Posterior cingulate gyrus (tissue), 11 donors: ENCODE measurements around the gene WDR43.
"Not testable (repeated sequence)": the region's sequence is repeated elsewhere in the genome, so short reads cannot be mapped to it uniquely, and the experiment has no call there.

Source experiments
- DNase-seq, 10 donors: peaks; one replicate each; pipeline versions ENCODE4 v3.0.0 to v3.0.0-alpha.2; 2020 to 2021; ENCODE audit warnings: mixed read lengths in 3 of 10
- intact Hi-C: fragments of 100-400 bp; cut with DNase I; formaldehyde crosslinking; loops from one replicate; pipeline ENCODE4 v1.15.1; 2023

The WDR43 gene

GRCh38 chr2:28956415-28956826 is 62.0 kb downstream of the WDR43 start:
- intact Hi-C loops, result loop anchor here (5.0 kb wide), 2 partner anchors 886 to 1116 kb away; no protein-coding TSS in a partner anchor
- peak in 7 of 10 donors; percentile 29 to 88 (median 48) for DNase-seq

GRCh38 chr2:28956890-28957289 is 62.4 kb downstream of the WDR43 start:
- intact Hi-C loops, result loop anchor here (5.0 kb wide), 2 partner anchors 885 to 1115 kb away; no protein-coding TSS in a partner anchor
- DNase-seq, result peak in 2 of 10 donors; percentile 35 to 52

- intact Hi-C loops, result loop anchor here (1.0 to 5.0 kb wide), 3 partner anchors 239 to 1114 kb away; no protein-coding TSS in a partner anchor
- DNase-seq, result peak; percentile 41 to 96 (median 72)
Measured at GRCh38 chr2:28958689-28959088, 64.2 kb downstream of the WDR43 start.

GRCh38 chr2:28960401-28960800 is 65.9 kb downstream of the WDR43 start:
- intact Hi-C loops, result no loop called here
- DNase-seq, result no peak

GRCh38 chr2:28962505-28962904 is 68.0 kb downstream of the WDR43 start:
- DNase-seq, result no peak
- intact Hi-C loops, result no loop called here

- intact Hi-C loops, result no loop called here
- DNase-seq, result peak in 1 of 10 donors; percentile 49
Measured at GRCh38 chr2:28970464-28971160, 76.1 kb downstream of the WDR43 start.

GRCh38 chr2:28972778-28973335 is 78.4 kb downstream of the WDR43 start:
- intact Hi-C loops, result no loop called here
- no peak for DNase-seq

GRCh38 chr2:28974252-28974651 is 79.8 kb downstream of the WDR43 start:
- intact Hi-C loops, result no loop called here
- DNase-seq, result no peak

- intact Hi-C loops, result no loop called here
- no peak for DNase-seq
Measured at GRCh38 chr2:28975671-28976070, 81.2 kb downstream of the WDR43 start.

- peak in 2 of 10 donors; percentile 3 to 40 for DNase-seq
- intact Hi-C loops, result no loop called here
Measured at GRCh38 chr2:28976584-28976983, 82.1 kb downstream of the WDR43 start.

- DNase-seq, result peak in 2 of 10 donors; percentile 46 to 70
Measured at GRCh38 chr2:28977176-28977875, 82.9 kb downstream of the WDR43 start.

GRCh38 chr2:28978001-28978400 is 83.5 kb downstream of the WDR43 start:
- peak in 2 of 10 donors; percentile 40 to 66 for DNase-seq
- intact Hi-C loops, result not testable (repeated sequence)

More at GRCh38 chr2:28977176-28977875, 82.9 kb downstream of the WDR43 start:
- intact Hi-C loops, result no loop called here

GRCh38 chr2:28978606-28979005 is 84.1 kb downstream of the WDR43 start:
- intact Hi-C loops, result no loop called here
- DNase-seq, result peak in 2 of 10 donors; percentile 61 to 65

GRCh38 chr2:28979041-28979440 is 84.6 kb downstream of the WDR43 start:
- intact Hi-C loops, result no loop called here

GRCh38 chr2:28979576-28980366 is 85.3 kb downstream of the WDR43 start:
- intact Hi-C loops, result no loop called here
- peak in 2 of 10 donors; percentile 55 to 78 for DNase-seq

More at GRCh38 chr2:28979041-28979440, 84.6 kb downstream of the WDR43 start:
- DNase-seq, result peak in 2 of 10 donors; percentile 50 to 54

- peak in 1 of 10 donors; percentile 61 for DNase-seq
Measured at GRCh38 chr2:28980368-28981015, 86.0 kb downstream of the WDR43 start.

GRCh38 chr2:28981016-28981441 is 86.6 kb downstream of the WDR43 start, which contains the start of gene TOGARAM2:
TSS of gene TOGARAM2 (plus strand) at chr2:28981298. CDS start at chr2:28994835, 13,537 bp downstream.
- intact Hi-C loops, result no loop called here
- DNase-seq, result peak in 6 of 10 donors; percentile 22 to 88 (median 64)

More at GRCh38 chr2:28980368-28981015, 86.0 kb downstream of the WDR43 start:
- intact Hi-C loops, result no loop called here

- DNase-seq, result peak in 1 of 10 donors; percentile 76
- intact Hi-C loops, result no loop called here
Measured at GRCh38 chr2:28981620-28982376, 87.3 kb downstream of the WDR43 start.
